GM10266 (cell line): ENCODE data around the gene SCAF1.

Experiments used
- DNase-seq: peaks from one replicate; pipeline ENCODE4 v3.0.0; 2012; ENCODE audit errors: extremely low spot score
- TF ChIP-seq, protein P1 (sequence below): IDR thresholded peaks from 2 replicates; pipeline ENCODE4 v1.5.1; 2012; ENCODE audit warnings: mild to moderate bottlenecking, low read depth; ENCODE audit not compliant: control insufficient read depth, insufficient read depth; ENCODE audit errors: missing control alignments

The SCAF1 gene

DNA sequence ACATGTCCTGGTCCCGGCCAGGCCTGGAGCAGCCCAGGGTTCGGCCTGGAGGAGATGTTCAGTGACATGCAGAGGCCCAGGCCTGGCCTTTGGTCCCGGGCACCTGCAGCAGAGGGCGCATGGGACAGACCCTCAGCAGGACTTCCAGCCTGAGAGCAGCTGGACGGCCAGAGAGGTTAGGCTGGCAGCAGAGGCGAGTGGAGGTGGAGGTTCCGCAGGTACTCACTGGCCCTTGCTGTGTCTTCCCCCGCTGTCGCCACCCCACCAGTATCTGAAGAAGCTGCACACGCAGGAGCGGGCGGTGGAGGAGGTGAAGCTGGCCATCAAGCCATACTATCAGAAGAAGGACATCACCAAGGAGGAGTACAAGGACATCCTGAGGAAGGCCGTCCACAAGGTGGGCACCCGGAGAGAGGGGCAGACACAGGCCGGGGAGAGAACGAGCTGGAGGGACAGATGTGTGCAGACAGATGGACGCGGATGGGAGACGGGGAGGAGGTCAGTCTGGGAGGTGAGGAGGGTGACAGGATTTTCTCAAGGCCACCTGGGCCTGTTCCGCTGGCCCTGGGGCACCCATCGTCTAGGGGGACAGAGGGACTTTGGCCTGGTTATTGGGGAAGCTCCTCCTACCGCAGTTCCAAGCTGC, 15.6 kb downstream of the SCAF1 start:
- DNase-seq, result no peak
- TF ChIP-seq, protein P1, sequence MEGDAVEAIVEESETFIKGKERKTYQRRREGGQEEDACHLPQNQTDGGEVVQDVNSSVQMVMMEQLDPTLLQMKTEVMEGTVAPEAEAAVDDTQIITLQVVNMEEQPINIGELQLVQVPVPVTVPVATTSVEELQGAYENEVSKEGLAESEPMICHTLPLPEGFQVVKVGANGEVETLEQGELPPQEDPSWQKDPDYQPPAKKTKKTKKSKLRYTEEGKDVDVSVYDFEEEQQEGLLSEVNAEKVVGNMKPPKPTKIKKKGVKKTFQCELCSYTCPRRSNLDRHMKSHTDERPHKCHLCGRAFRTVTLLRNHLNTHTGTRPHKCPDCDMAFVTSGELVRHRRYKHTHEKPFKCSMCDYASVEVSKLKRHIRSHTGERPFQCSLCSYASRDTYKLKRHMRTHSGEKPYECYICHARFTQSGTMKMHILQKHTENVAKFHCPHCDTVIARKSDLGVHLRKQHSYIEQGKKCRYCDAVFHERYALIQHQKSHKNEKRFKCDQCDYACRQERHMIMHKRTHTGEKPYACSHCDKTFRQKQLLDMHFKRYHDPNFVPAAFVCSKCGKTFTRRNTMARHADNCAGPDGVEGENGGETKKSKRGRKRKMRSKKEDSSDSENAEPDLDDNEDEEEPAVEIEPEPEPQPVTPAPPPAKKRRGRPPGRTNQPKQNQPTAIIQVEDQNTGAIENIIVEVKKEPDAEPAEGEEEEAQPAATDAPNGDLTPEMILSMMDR, result no peak

DNA sequence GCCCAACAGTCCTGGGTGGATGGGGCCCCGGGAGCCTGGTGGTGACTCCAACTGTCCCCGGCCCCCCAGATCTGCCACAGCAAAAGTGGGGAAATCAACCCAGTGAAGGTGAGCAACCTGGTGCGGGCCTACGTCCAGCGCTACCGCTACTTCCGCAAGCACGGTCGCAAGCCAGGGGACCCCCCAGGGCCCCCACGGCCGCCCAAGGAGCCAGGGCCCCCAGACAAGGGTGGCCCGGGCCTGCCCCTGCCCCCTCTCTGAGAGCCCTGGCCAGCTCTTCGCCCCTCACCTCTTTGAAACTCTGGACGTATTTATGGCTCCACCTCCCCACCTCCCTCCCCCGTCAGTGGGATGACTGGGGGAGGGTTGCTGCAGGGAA, 16.1 kb downstream of the SCAF1 start:
- DNase-seq, result no peak
- TF ChIP-seq, protein P1, result no peak

DNA sequence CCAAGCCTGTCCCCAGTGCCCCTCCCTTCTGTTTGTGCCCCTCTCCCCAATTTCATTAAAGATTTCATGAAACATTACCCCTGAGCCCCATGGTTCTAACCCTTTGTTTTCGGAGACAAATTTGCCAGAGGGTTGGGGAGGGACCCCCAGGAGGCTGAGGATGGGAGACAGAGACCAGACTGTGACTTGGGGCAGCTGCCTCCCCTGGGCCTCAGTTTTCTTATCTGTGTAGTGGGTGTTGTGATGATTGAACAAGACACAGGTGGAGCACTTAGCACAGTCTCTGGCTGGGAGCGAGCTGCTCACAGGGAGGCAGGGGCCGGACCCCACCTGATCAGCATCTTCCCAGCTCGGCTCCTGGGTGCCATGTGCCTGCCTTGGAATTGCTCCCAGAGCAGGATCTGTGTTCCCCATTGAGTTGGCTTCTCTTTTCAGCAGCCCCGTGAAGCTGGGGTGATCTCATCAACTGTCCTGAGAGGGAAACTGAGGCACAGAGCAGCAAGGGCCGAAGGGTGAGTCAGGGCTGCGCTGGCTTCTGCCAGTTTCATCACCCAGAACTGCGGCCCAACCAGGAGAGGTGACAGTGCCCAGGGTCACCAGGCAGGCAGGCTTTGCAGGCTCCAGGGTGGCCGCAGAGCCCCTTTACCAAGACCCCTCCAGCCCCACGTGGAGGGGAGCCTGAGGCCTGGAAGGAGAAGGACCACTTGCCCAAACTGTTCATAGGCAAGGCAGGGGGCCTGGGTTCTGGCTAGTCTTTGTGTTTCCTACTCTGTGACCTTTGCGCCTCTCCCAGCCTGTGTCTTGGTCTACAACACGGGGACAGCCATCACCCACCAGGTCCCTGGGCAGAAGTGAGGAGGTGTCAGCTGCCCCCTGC, 16.8 kb downstream of the SCAF1 start:
- no peak for DNase-seq
- TF ChIP-seq, protein P1, result no peak

DNA sequence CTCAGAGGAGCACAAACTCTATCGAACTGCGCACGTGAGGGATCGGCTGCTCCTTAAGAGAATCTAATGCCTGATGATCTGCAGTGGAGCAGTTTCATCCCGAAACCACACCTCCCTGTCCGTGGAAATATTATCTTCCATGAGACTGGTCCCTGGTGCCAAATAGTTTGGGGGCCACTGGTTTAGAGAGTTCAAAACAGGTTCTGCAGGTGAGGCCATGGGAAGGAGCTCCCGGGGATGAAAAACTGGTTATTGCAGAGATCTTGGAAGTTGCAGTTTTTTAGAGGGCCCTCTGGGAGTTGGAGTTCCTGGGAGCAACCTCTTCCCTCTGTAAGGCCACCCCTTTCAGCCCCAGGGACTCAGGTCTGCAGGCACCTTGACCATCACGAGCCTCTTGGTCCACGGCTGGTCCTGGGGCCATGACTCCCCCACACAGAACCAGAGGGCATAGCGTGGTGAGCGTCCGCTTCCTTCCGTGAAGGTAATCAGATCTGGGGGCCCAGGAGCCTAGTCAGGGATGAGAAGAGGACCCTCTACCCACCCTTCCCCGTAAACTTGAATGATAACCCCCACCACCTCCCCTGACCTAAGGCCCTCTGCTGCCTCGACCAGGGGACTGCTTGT, 18.4 kb downstream of the SCAF1 start:
- no peak for DNase-seq
- TF ChIP-seq, protein P1, result no peak

DNA sequence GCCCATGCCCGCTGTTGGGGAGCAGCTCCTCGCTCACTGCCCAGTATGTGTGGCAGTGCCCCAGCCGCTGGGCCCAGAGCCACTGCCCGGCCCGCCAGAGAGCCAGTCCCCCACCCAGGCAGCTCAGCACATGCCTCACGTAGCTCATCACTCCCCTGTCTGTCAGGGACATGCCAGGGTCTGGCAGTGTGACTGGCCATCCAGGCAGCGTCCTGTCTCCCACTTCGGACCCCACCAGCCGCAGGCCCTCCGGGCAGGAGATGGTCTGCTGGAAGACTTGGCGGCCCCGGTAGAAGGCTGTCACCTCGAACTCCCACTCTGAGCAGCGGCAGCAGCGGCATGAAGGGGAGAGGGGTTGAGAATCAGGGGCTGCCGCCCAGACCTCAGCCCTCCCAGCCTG, 20.0 kb downstream of the SCAF1 start:
- TF ChIP-seq, protein P1, result no peak
- DNase-seq, result no peak

DNA sequence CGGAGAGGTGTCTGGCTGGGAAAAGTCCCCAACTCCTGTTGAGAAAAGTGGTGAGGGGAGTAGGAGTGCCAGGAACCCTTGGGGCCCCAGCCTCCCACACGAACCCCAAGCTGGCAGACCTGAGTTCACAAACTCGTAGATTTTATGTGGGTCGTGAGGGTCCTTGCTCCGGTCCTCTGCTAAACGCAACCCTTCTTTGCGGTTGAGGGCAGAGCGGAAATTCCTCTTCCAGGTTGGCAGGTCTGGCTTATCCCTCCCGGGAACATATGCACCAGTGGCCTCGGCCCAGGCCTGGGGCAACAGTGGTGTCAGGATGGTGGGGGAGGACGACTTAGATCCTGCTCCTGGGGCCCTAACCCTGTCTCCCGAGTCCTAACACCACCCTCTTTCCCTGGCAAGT, 21.2 kb downstream of the SCAF1 start:
- no peak for DNase-seq
- TF ChIP-seq, protein P1, result no peak
